Upper lobe of right lung (tissue), 1 donor: ENCODE data around the gene ZNF493. TPM values are rescaled to one million over a fixed set of nuclear protein-coding genes. Genes with fewer than 3 reads are reported as not detected.

Experiments used
- ATAC-seq: fragments of 200-7000 bp; cut with Tn5 transposase; one replicate; pipeline ENCODE4 v1.9.1; 2020; ENCODE audit warnings: mild to moderate bottlenecking, moderate library complexity
- DNase-seq: peaks from one replicate; pipeline ENCODE4 v3.0.0-alpha.2; 2020
- H3K27ac ChIP-seq: fragments of 200-600 bp; one replicate; pipeline ENCODE4 v1.8.0; 2022
- H3K27me3 ChIP-seq: fragments of 200-600 bp; one replicate; pipeline ENCODE4 v1.8.0; 2022; ENCODE audit warnings: mild to moderate bottlenecking
- H3K36me3 ChIP-seq: fragments of 200-600 bp; one replicate; pipeline ENCODE4 v1.8.0; 2022
- H3K4me1 ChIP-seq: fragments of 200-600 bp; one replicate; pipeline ENCODE4 v1.8.0; 2022
- H3K4me3 ChIP-seq: fragments of 200-600 bp; one replicate; pipeline ENCODE4 v1.8.0; 2022; ENCODE audit warnings: mild to moderate bottlenecking
- H3K9me3 ChIP-seq: fragments of 200-600 bp; one replicate; pipeline ENCODE4 v1.8.0; 2022
- intact Hi-C: fragments of 100-400 bp; cut with DNase I; formaldehyde crosslinking; loops from one replicate; pipeline ENCODE4 v1.11.0; 2022
- total RNA-seq: library from RNA; stranded (reverse); fragmentation: NEBNext Ultra II Directional; extraction: Animal tissue kit (Norgen Biotek cat#: 25700); gene quantifications from one replicate; pipeline ENCODE4 v1.2.1, GENCODE V29; 2021
- TF ChIP-seq, protein P1 (sequence below): fragments of 200-600 bp; IDR thresholded peaks from one replicate; pipeline ENCODE4 v1.8.0; 2022; ENCODE audit warnings: antibody characterized with exemption
- donor health status: DM: no; HTN: yes; CAD: no; lungs with severe emphysema.

Gene ZNF493
- total RNA-seq, 1 donor from 2014 or later, result 29.4 TPM

DNA sequence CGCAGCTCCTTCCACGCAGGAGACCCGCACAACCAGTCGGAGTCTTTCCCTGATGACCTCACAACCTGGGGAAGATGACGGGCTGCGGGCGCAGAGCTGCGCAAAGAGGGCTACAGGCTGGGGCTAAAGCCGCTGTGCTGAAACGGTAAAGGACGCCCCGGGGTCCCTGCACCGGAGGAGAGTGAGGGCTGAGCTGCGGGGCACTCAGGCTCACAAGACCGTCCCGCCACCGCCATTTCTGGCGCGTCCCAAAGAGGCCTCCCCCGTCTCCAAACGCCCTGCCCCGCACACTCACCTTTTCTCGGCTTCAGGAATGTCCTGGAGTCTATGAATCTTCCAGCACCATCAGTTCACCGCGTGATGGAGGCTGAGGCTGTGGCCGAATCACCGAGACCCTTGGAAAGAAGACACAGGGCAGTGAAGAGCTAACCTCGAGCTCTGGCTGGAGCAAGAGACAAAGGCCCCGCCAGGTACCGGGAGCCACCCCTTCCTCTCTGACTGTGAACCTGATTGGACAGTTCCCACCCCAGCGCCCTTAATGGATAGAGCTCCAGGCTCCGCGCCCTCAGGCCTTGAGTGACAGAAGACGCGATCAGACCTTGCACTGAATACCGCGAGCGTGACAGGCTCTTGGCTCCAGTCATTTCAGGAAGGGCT, 66.6 kb downstream of the ZNF493 start:
- Histone ChIP-seq H3K9me3 (no peaks in the 10 kb centered on the region), H3K4me3 (peak overlapping the region; percentile 26), H3K27ac (no peak overlapping the region), H3K36me3 (no peaks in the 10 kb centered on the region), H3K27me3 (peaks cover 11% of the 10 kb centered on the region), H3K4me1 (no peaks in the 10 kb centered on the region)
- intact Hi-C loops, result no loop called here
- peak; percentile 91 for ATAC-seq
- TF ChIP-seq, protein P1, sequence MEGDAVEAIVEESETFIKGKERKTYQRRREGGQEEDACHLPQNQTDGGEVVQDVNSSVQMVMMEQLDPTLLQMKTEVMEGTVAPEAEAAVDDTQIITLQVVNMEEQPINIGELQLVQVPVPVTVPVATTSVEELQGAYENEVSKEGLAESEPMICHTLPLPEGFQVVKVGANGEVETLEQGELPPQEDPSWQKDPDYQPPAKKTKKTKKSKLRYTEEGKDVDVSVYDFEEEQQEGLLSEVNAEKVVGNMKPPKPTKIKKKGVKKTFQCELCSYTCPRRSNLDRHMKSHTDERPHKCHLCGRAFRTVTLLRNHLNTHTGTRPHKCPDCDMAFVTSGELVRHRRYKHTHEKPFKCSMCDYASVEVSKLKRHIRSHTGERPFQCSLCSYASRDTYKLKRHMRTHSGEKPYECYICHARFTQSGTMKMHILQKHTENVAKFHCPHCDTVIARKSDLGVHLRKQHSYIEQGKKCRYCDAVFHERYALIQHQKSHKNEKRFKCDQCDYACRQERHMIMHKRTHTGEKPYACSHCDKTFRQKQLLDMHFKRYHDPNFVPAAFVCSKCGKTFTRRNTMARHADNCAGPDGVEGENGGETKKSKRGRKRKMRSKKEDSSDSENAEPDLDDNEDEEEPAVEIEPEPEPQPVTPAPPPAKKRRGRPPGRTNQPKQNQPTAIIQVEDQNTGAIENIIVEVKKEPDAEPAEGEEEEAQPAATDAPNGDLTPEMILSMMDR, result no peak
- DNase-seq, result no peak

DNA sequence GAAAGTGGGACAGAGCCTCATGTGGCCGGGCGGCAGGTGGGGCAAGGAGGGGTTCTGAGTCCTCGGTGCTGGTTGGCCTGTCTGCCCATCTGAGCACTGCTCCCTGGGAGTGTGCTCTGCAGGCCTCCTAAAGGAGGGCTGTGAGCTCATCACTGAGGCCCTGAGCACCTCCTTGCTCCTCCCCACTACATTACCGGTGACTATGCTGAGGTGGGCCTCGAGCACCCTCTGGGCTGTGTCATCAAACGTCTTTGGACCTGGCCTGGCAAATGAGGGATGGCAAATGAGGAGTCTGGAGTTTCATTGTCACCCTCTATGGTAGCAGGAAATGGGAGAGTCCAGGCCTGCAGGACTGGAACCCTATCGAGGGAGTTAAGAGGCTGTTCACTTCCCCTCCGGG, 69.7 kb downstream of the ZNF493 start:
- DNase-seq (no peak), ATAC-seq (peak; percentile 8)
- intact Hi-C loops, result no loop called here
- H3K4me3 ChIP-seq, result no peak overlapping the region
- H3K4me1 ChIP-seq, result no peaks in the 10 kb centered on the region
- no peak overlapping the region for H3K27ac ChIP-seq
- peaks cover 11% of the 10 kb centered on the region for H3K27me3 ChIP-seq
- no peaks in the 10 kb centered on the region for H3K36me3 ChIP-seq
- H3K9me3 ChIP-seq, result no peaks in the 10 kb centered on the region
- TF ChIP-seq, protein P1, result no peak

- Histone ChIP-seq H3K27me3 (peaks cover 3% of the 10 kb centered on the region), H3K36me3 (no peaks in the 10 kb centered on the region), H3K27ac (no peak overlapping the region), H3K4me3 (no peak overlapping the region), H3K4me1 (no peaks in the 10 kb centered on the region), H3K9me3 (no peaks in the 10 kb centered on the region)
- no peak for ATAC-seq
- TF ChIP-seq, protein P1, result no peak
- DNase-seq, result peak; percentile 25
- intact Hi-C loops, result no loop called here
These were observed 71.9 kb downstream of the ZNF493 start for GRCh38 chr19:21468791-21469190.

DNA sequence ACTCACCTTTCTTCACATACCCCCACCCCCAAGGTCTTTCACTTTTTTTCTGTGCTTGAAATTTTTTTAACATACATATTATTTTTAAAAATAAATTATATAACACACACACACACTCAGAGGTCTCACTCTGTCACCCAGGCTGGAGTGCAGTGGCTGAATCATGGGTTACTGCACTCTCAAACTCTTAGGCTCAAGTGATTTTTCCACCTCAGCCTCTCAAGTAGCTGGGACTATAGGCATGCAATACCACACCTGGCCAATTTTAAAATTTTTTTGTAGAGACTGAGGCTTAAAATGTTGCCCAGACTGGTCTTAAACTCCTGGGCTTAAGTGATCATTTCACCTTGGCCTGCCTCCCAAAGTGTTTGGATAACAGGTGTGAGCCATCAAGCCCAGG, 75.6 kb downstream of the ZNF493 start:
- H3K4me1 ChIP-seq, result no peaks in the 10 kb centered on the region
- H3K9me3 ChIP-seq, result no peaks in the 10 kb centered on the region
- no peaks in the 10 kb centered on the region for H3K36me3 ChIP-seq
- no peak overlapping the region for H3K4me3 ChIP-seq
- no peak for DNase-seq
- no peak overlapping the region for H3K27ac ChIP-seq
- TF ChIP-seq, protein P1, result no peak
- peak; percentile 10 for ATAC-seq
- intact Hi-C loops, result no loop called here
- peaks cover 10% of the 10 kb centered on the region for H3K27me3 ChIP-seq

GRCh38 chr19:21474671-21475181, 77.8 kb downstream of the ZNF493 start:
- ATAC-seq (peak; percentile 97), DNase-seq (peak; percentile 85)
- Histone ChIP-seq H3K4me3 (peak overlapping the region; percentile 51), H3K36me3 (no peaks in the 10 kb centered on the region), H3K9me3 (no peaks in the 10 kb centered on the region), H3K27ac (no peak overlapping the region), H3K4me1 (no peaks in the 10 kb centered on the region), H3K27me3 (peaks cover 10% of the 10 kb centered on the region)
- TF ChIP-seq, protein P1, result peak; percentile 5
- intact Hi-C loops, result no loop called here

Other genes with a start within 250 kb of the ZNF493 start
- gene ZNF708, start 67.7 kb upstream of the ZNF493 start, total RNA-seq, result 14.7 TPM
- gene ZNF738, start 38.1 kb upstream of the ZNF493 start, total RNA-seq, result 5.3 TPM
- 14.0 TPM for gene ZNF429, start 108.5 kb downstream of the ZNF493 start, total RNA-seq